ENCODE results near the gene VRK1. TPM values are rescaled to one million over a fixed set of nuclear protein-coding genes. Genes with fewer than 3 reads are reported as not detected.

The VRK1 gene
- total and polyA plus RNA-seq, 2 of the 8 experiments (the other 6 are each of a cell fraction or from before 2014, with no cell fraction given) = 24.2 to 64.8 TPM

DNA sequence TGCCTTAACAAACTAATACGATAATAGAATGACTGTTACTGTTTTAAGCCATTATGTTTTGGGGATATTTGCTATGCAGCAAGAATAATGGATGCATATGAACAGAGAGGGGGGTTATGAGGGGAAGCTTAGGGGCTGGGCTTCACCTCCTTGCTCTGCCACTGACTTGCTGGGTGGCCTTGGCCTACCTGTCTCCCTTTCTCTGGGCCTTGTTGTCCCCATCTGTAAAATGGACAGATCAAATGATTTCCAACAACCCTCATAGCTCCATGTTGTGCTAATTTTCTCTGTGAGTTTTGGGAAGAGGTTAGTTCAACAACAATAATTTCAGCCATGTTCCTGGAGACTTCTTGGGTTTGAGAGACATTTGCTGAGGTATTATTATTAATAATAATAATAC lies 119.6 kb downstream of the VRK1 start:
- H4K8ac ChIP-seq (ENCODE audit: extremely low read depth, insufficient read depth, low read length) = no peak overlapping the region
- H2BK5ac ChIP-seq (ENCODE audit: low read depth, low read length) = no peak overlapping the region
- no peak overlapping the region for H3K4me2 ChIP-seq (ENCODE audit: insufficient read depth in 1 of 2, low read depth in 2 of 2, low read length in 2 of 2)
- H3K9ac ChIP-seq (replicated peaks in 1 of 4; ENCODE audit: extremely low read depth in 1 of 4, low read depth in 3 of 4, low read length in 3 of 4) = no peak overlapping the region
- ChIA-PET CTCF (ENCODE audit: partially characterized antibody) (interaction anchor here (1.0 to 1.7 kb wide), 2 partner anchors 10 to 223 kb away, joined by 3 to 5 read pairs; no protein-coding TSS in a partner anchor), POLR2A (ENCODE audit: partially characterized antibody) (no interaction called here)
- no peaks in the 10 kb centered on the region for H3K4me1 ChIP-seq (replicated peaks in 1 of 4; ENCODE audit: control insufficient read depth in 3 of 4, insufficient read depth in 4 of 4, low read length in 3 of 4)
- H4K20me1 ChIP-seq (replicated peaks in 1 of 2; ENCODE audit: control insufficient read depth in 1 of 2, insufficient read depth in 2 of 2, low read length in 2 of 2) = no peaks in the 10 kb centered on the region
- FAIRE-seq (no peak), DNase-seq (ENCODE audit: low read depth in 1 of 2, low spot score in 2 of 2) (no peak)
- TF ChIP-seq CHD2 (IDR thresholded peaks at IDR 0.05; ENCODE audit: low read length) = no peak
- no peak for TF ChIP-seq POU5F1 (IDR thresholded peaks at IDR 0.05; ENCODE audit: low read depth, low read length)
- TF ChIP-seq SIRT6 (IDR thresholded peaks at IDR 0.05; ENCODE audit: low read length) = no peak
- no peak for TF ChIP-seq HDAC2 (IDR thresholded peaks at IDR 0.05; ENCODE audit: borderline replicate concordance in 1 of 2, low read depth in 2 of 2, low read length in 2 of 2)
- TF ChIP-seq, protein P1, sequence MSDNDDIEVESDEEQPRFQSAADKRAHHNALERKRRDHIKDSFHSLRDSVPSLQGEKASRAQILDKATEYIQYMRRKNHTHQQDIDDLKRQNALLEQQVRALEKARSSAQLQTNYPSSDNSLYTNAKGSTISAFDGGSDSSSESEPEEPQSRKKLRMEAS (IDR thresholded peaks at IDR 0.05) = no peak
- TF ChIP-seq TAF1 (IDR thresholded peaks at IDR 0.05; ENCODE audit: low read depth, low read length) = no peak
- TF ChIP-seq POLR2A (IDR thresholded peaks at IDR 0.05; ENCODE audit: control extremely low read depth in 1 of 2, low read depth in 2 of 2, low read length in 2 of 2) = no peak
- TF ChIP-seq ASH2L (IDR thresholded peaks at IDR 0.05; ENCODE audit: low read length) = no peak
- no peak for TF ChIP-seq CHD1 (IDR thresholded peaks at IDR 0.05; ENCODE audit: low read depth, low read length)
- H3K36me3 ChIP-seq (ENCODE audit: control insufficient read depth in 2 of 4, insufficient read depth in 4 of 4, low read length in 3 of 4) = no peaks in the 10 kb centered on the region
- no peak overlapping the region for H2AK5ac ChIP-seq (ENCODE audit: low read depth, low read length)
- H4K91ac ChIP-seq (replicated peaks; ENCODE audit: insufficient read length, low read length) = no peak overlapping the region
- no peak overlapping the region for H2BK15ac ChIP-seq (ENCODE audit: low read length)
- 96% methylated on average over 1 of the region's 1 CpG; no CpG with 5 or more reads in 1 of the 2 experiments for WGBS, 2 experiments (ENCODE audit: extremely low coverage in 1 of 2, insufficient coverage in 1 of 2, insufficient read length in 1 of 2, insufficient replicate concordance in 2 of 2, low coverage in 1 of 2, low lambda C conversion rate in 2 of 2, missing lambda C conversion rate in 1 of 2)
- no peak overlapping the region for H4K5ac ChIP-seq (ENCODE audit: insufficient read length, low read depth, low read length)
- no peak overlapping the region for H3K56ac ChIP-seq (replicated peaks; ENCODE audit: insufficient read length, low read depth, low read length)
- H3K27ac ChIP-seq (ENCODE audit: low read depth, low read length) = no peak overlapping the region
- H2AFZ ChIP-seq (ENCODE audit: low read length) = no peak overlapping the region
- H3K18ac ChIP-seq (ENCODE audit: extremely low read depth, low read length) = no peak overlapping the region
- no peak overlapping the region for H3K23ac ChIP-seq (ENCODE audit: insufficient read length)
- H2BK20ac ChIP-seq (ENCODE audit: low read length) = no peak overlapping the region
- H2BK120ac ChIP-seq (replicated peaks; ENCODE audit: low read depth, low read length) = no peak overlapping the region
- H3K4me3 ChIP-seq (ENCODE audit: extremely low read depth in 1 of 4, insufficient read depth in 2 of 4, low read depth in 3 of 4, low read length in 4 of 4) = no peak overlapping the region
- H3K23me2 ChIP-seq (ENCODE audit: low read depth, low read length) = no peaks in the 10 kb centered on the region
- H2BK12ac ChIP-seq (ENCODE audit: low read depth, low read length) = no peak overlapping the region
- H3K27me3 ChIP-seq (replicated peaks in 1 of 4; ENCODE audit: control insufficient read depth in 3 of 4, extremely low read depth in 1 of 4, insufficient read depth in 3 of 4, low read length in 3 of 4) = no peaks in the 10 kb centered on the region
- no peaks in the 10 kb centered on the region for H3K79me2 ChIP-seq (ENCODE audit: control insufficient read depth in 1 of 2, insufficient read depth in 2 of 2, low read length in 2 of 2)
- H3K14ac ChIP-seq (ENCODE audit: insufficient read length) = no peak overlapping the region
- H3K9me3 ChIP-seq (ENCODE audit: insufficient read depth in 2 of 2, low read depth in 1 of 2, low read length in 1 of 2) = no peaks in the 10 kb centered on the region; a peak in 1 of 4 replicates
- no peaks in the 10 kb centered on the region for H3K79me1 ChIP-seq (ENCODE audit: low read depth, low read length)
- no peak overlapping the region for H3K4ac ChIP-seq (replicated peaks; ENCODE audit: insufficient read length, low read depth, low read length)

Measured in H1 (cell line).